ENCODE results near the gene KNCN.

- TF ChIP-seq POLR2A (IDR thresholded peaks at IDR 0.05) (no peak), CTCF (IDR thresholded peaks at IDR 0.05) (no peak)
Observed at GRCh38 chr1:46532095-46532494, 19.4 kb downstream of the KNCN start.
